Calu3 (cell line): ENCODE measurements around the gene AQP12A. TPM values are rescaled to one million over a fixed set of nuclear protein-coding genes. Genes with fewer than 3 reads are reported as not detected.

ENCODE experiments used
- BruUV-seq: library from RNA; stranded (reverse); fragments of 400-500 nt; replicated peaks from 2 replicates; lab custom pipeline; 2021; lab: Mats Ljungman, UMichigan
- CTCF ChIA-PET: fragments of 300-600 bp; sonication (Branson Sonifier 250); formaldehyde crosslinking; loops from one replicate; lab custom pipeline; 2022; ENCODE audit warnings: antibody characterized with exemption; lab: Charles Lee
- DNase-seq: peaks from one replicate; pipeline ENCODE4 v3.0.0; 2022
- H3K27ac Mint-ChIP-seq: one replicate; pipeline ENCODE4 v1.8.0; 2022; ENCODE audit warnings: mixed read lengths; ENCODE audit not compliant: unreplicated experiment
- H3K27me3 Mint-ChIP-seq: one replicate; pipeline ENCODE4 v1.8.0; 2022; ENCODE audit warnings: mixed read lengths; ENCODE audit not compliant: unreplicated experiment
- H3K36me3 Mint-ChIP-seq: one replicate; pipeline ENCODE4 v1.8.0; 2022; ENCODE audit warnings: mild to moderate bottlenecking, moderate library complexity, mixed read lengths; ENCODE audit not compliant: insufficient read depth, unreplicated experiment
- H3K4me1 Mint-ChIP-seq: one replicate; pipeline ENCODE4 v1.8.0; 2022; ENCODE audit warnings: mild to moderate bottlenecking, low read depth, mixed read lengths; ENCODE audit not compliant: unreplicated experiment
- H3K4me3 Mint-ChIP-seq: one replicate; pipeline ENCODE4 v1.8.0; 2022; ENCODE audit warnings: mild to moderate bottlenecking, low read depth, moderate library complexity, mixed read lengths; ENCODE audit not compliant: unreplicated experiment
- H3K9me3 Mint-ChIP-seq: one replicate; pipeline ENCODE4 v1.8.0; 2022; ENCODE audit warnings: low read depth, mixed read lengths; ENCODE audit not compliant: unreplicated experiment
- CTCF ChIP-seq: fragments of 200-600 bp; IDR thresholded peaks from one replicate; pipeline ENCODE4 v1.8.0; 2022; ENCODE audit warnings: antibody characterized with exemption; ENCODE audit not compliant: unreplicated experiment
- intact Hi-C: fragments of 100-400 bp; cut with micrococcal nuclease; formaldehyde crosslinking; loops from one replicate; pipeline ENCODE4 v1.10.0; 2022; ENCODE audit not compliant: unreplicated experiment
- total RNA-seq: library from RNA; stranded (reverse); gene quantifications from 2 replicates; pipeline ENCODE4 v1.2.3, GENCODE V29; 2022

The AQP12A gene
- total RNA-seq, 1 experiment from 2014 or later: not detected

- CTCF ChIA-PET: no interaction called here
- no peak for DNase-seq
- H3K36me3 Mint-ChIP-seq: peaks cover 78% of the 10 kb centered on the region
- BruUV-seq: no TSS peak
- H3K4me3 Mint-ChIP-seq: no peak overlapping the region
- no peak overlapping the region for H3K27ac Mint-ChIP-seq
- no peak for TF ChIP-seq CTCF
- no peaks in the 10 kb centered on the region for H3K9me3 Mint-ChIP-seq
- intact Hi-C loops: no loop called here
- no peaks in the 10 kb centered on the region for H3K27me3 Mint-ChIP-seq
- peaks cover 18% of the 10 kb centered on the region for H3K4me1 Mint-ChIP-seq
These were observed 54.3 kb downstream of the AQP12A start for GRCh38 chr2:240745962-240746361.

- Mint-ChIP-seq H3K27me3 (no peaks in the 10 kb centered on the region), H3K36me3 (peaks cover 81% of the 10 kb centered on the region), H3K4me1 (peaks cover 14% of the 10 kb centered on the region), H3K27ac (no peak overlapping the region), H3K4me3 (no peak overlapping the region), H3K9me3 (no peaks in the 10 kb centered on the region)
- no peak for TF ChIP-seq CTCF
- no peak for DNase-seq
- intact Hi-C loops: no loop called here
- no TSS peak for BruUV-seq
- CTCF ChIA-PET: no interaction called here
These were observed 55.0 kb downstream of the AQP12A start for GRCh38 chr2:240746671-240747070.

DNA sequence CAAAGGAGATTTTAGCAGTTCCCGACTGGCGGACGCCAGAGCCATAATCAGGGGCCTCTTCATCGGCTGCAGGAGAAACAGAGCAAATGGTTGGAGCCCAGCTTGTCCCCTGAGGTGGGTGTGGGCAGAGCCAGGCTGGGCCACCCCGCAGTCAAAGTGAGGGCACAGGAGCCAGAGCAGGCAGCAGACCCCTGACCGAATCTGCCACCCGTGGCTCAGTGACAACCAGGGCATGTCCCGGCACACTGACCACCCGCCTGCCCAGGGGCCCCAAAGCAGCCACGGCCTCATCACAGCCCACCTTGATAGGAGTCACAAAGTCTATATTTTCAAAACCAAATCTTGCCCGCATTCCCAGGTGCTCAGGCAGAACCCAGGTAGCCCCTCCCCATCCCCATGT, 55.6 kb downstream of the AQP12A start:
- Mint-ChIP-seq H3K4me1 (peaks cover 8% of the 10 kb centered on the region), H3K36me3 (peaks cover 87% of the 10 kb centered on the region), H3K9me3 (no peaks in the 10 kb centered on the region), H3K4me3 (no peak overlapping the region), H3K27me3 (no peaks in the 10 kb centered on the region), H3K27ac (no peak overlapping the region)
- DNase-seq: no peak
- no peak for TF ChIP-seq CTCF
- intact Hi-C loops: no loop called here
- BruUV-seq: no TSS peak
- CTCF ChIA-PET: no interaction called here

Other genes starting within 250 kb of the AQP12A start
- gene ANKMY1, start 133.9 kb upstream of the AQP12A start, total RNA-seq: 34.9 and 38.2 TPM in 2 replicates
- gene DUSP28, start 131.5 kb upstream of the AQP12A start, total RNA-seq: 5.1 and 8.5 TPM in 2 replicates
- 80.6 and 82.9 TPM in 2 replicates for gene RNPEPL1, start 123.4 kb upstream of the AQP12A start, total RNA-seq
- 49.3 and 52.6 TPM in 2 replicates for gene CAPN10, start 105.1 kb upstream of the AQP12A start, total RNA-seq
- 40.3 and 49.4 TPM in 2 replicates for gene GPR35, start 66.4 kb upstream of the AQP12A start, total RNA-seq
- not detected in 2 replicates for gene AQP12B, start 9.0 kb upstream of the AQP12A start, total RNA-seq
- 280 and 298 TPM in 2 replicates for gene KIF1A, start 128.4 kb downstream of the AQP12A start, total RNA-seq
- gene AGXT, start 177.0 kb downstream of the AQP12A start, total RNA-seq: not detected in 2 replicates
- 2.8 and 3.0 TPM in 2 replicates for gene MAB21L4, start 204.3 kb downstream of the AQP12A start, total RNA-seq
- gene CROCC2, start 214.5 kb downstream of the AQP12A start, total RNA-seq: not detected in 2 replicates